Measurements from ENCODE around the gene GPR158.

Gene GPR158

GRCh38 chr10:25390733-25391132, 215.9 kb downstream of the GPR158 start:
- H3K27me3 Mint-ChIP-seq = no peaks in the 10 kb centered on the region
- peaks cover 20% of the 10 kb centered on the region for H3K9me3 Mint-ChIP-seq
- no peak for ATAC-seq (replicated peaks; ENCODE audit: extremely low read depth, poor library complexity, severe bottlenecking)
- no peaks in the 10 kb centered on the region for H3K4me1 Mint-ChIP-seq
- H3K27ac Mint-ChIP-seq (ENCODE audit: low read depth) = no peak overlapping the region
- H3K36me3 Mint-ChIP-seq (ENCODE audit: insufficient read depth) = no peaks in the 10 kb centered on the region
- no peak overlapping the region for H3K4me3 Mint-ChIP-seq
- DNase-seq (ENCODE audit: low spot score in 2 of 2) = no peak

GRCh38 chr10:25392132-25392531, 217.3 kb downstream of the GPR158 start:
- DNase-seq (ENCODE audit: low spot score in 2 of 2) (no peak), ATAC-seq (replicated peaks; ENCODE audit: extremely low read depth, poor library complexity, severe bottlenecking) (no peak)
- no peaks in the 10 kb centered on the region for H3K27me3 Mint-ChIP-seq
- no peaks in the 10 kb centered on the region for H3K4me1 Mint-ChIP-seq
- no peaks in the 10 kb centered on the region for H3K36me3 Mint-ChIP-seq (ENCODE audit: insufficient read depth)
- H3K27ac Mint-ChIP-seq (ENCODE audit: low read depth) = no peak overlapping the region
- H3K4me3 Mint-ChIP-seq = no peak overlapping the region
- peaks cover 20% of the 10 kb centered on the region for H3K9me3 Mint-ChIP-seq

- Mint-ChIP-seq H3K9me3 (peaks cover 25% of the 10 kb centered on the region), H3K4me1 (no peaks in the 10 kb centered on the region), H3K27ac (ENCODE audit: low read depth) (no peak overlapping the region), H3K27me3 (no peaks in the 10 kb centered on the region), H3K4me3 (no peak overlapping the region), H3K36me3 (ENCODE audit: insufficient read depth) (no peaks in the 10 kb centered on the region)
- no peak for DNase-seq (ENCODE audit: low spot score in 2 of 2)
- no peak for ATAC-seq (replicated peaks; ENCODE audit: extremely low read depth, poor library complexity, severe bottlenecking)
These were observed 218.8 kb downstream of the GPR158 start for GRCh38 chr10:25393621-25394020.

- Mint-ChIP-seq H3K27me3 (no peaks in the 10 kb centered on the region), H3K36me3 (ENCODE audit: insufficient read depth) (no peaks in the 10 kb centered on the region), H3K4me1 (no peaks in the 10 kb centered on the region), H3K4me3 (no peak overlapping the region), H3K9me3 (peaks cover 13% of the 10 kb centered on the region), H3K27ac (ENCODE audit: low read depth) (no peak overlapping the region)
- DNase-seq (ENCODE audit: low spot score in 2 of 2) (no peak), ATAC-seq (replicated peaks; ENCODE audit: extremely low read depth, poor library complexity, severe bottlenecking) (no peak)
These were observed 223.9 kb downstream of the GPR158 start for GRCh38 chr10:25398680-25399079.

- Mint-ChIP-seq H3K27me3 (no peaks in the 10 kb centered on the region), H3K4me3 (no peak overlapping the region), H3K27ac (ENCODE audit: low read depth) (no peak overlapping the region), H3K9me3 (peaks cover 6% of the 10 kb centered on the region), H3K4me1 (no peaks in the 10 kb centered on the region), H3K36me3 (ENCODE audit: insufficient read depth) (no peaks in the 10 kb centered on the region)
- no peak for DNase-seq (ENCODE audit: low spot score in 2 of 2)
- ATAC-seq (replicated peaks; ENCODE audit: extremely low read depth, poor library complexity, severe bottlenecking) = no peak
These were observed 231.1 kb downstream of the GPR158 start for GRCh38 chr10:25405871-25406270.

- DNase-seq (ENCODE audit: low spot score in 2 of 2) (no peak), ATAC-seq (replicated peaks; ENCODE audit: extremely low read depth, poor library complexity, severe bottlenecking) (no peak)
- H3K4me3 Mint-ChIP-seq = no peak overlapping the region
- peaks cover 5% of the 10 kb centered on the region for H3K9me3 Mint-ChIP-seq
- H3K27me3 Mint-ChIP-seq = no peaks in the 10 kb centered on the region
- H3K36me3 Mint-ChIP-seq (ENCODE audit: insufficient read depth) = no peaks in the 10 kb centered on the region
- H3K27ac Mint-ChIP-seq (ENCODE audit: low read depth) = no peak overlapping the region
- H3K4me1 Mint-ChIP-seq = no peaks in the 10 kb centered on the region
These were observed 242.8 kb downstream of the GPR158 start for GRCh38 chr10:25417611-25418010.

GRCh38 chr10:25425776-25426175, 251.0 kb downstream of the GPR158 start:
- Mint-ChIP-seq H3K27me3 (no peaks in the 10 kb centered on the region), H3K4me1 (no peaks in the 10 kb centered on the region), H3K4me3 (no peak overlapping the region), H3K27ac (ENCODE audit: low read depth) (no peak overlapping the region), H3K36me3 (ENCODE audit: insufficient read depth) (no peaks in the 10 kb centered on the region), H3K9me3 (peaks cover 15% of the 10 kb centered on the region)
- ATAC-seq (replicated peaks; ENCODE audit: extremely low read depth, poor library complexity, severe bottlenecking) = no peak
- no peak for DNase-seq (ENCODE audit: low spot score in 2 of 2)

GRCh38 chr10:25436431-25436830, 261.6 kb downstream of the GPR158 start:
- no peak overlapping the region for H3K4me3 Mint-ChIP-seq
- no peaks in the 10 kb centered on the region for H3K36me3 Mint-ChIP-seq (ENCODE audit: insufficient read depth)
- ATAC-seq (replicated peaks; ENCODE audit: extremely low read depth, poor library complexity, severe bottlenecking) = no peak
- no peaks in the 10 kb centered on the region for H3K4me1 Mint-ChIP-seq
- peaks cover 35% of the 10 kb centered on the region for H3K9me3 Mint-ChIP-seq
- H3K27ac Mint-ChIP-seq (ENCODE audit: low read depth) = no peak overlapping the region
- DNase-seq (ENCODE audit: low spot score in 2 of 2) = no peak
- H3K27me3 Mint-ChIP-seq = no peaks in the 10 kb centered on the region

GRCh38 chr10:25441270-25441669, 266.5 kb downstream of the GPR158 start:
- H3K4me3 Mint-ChIP-seq = no peak overlapping the region
- ATAC-seq (replicated peaks; ENCODE audit: extremely low read depth, poor library complexity, severe bottlenecking) = no peak

GRCh38 chr10:25444266-25444665, 269.5 kb downstream of the GPR158 start:
- Mint-ChIP-seq H3K27ac (ENCODE audit: low read depth) (no peak overlapping the region), H3K27me3 (no peaks in the 10 kb centered on the region), H3K4me1 (no peaks in the 10 kb centered on the region), H3K36me3 (ENCODE audit: insufficient read depth) (no peaks in the 10 kb centered on the region), H3K4me3 (no peak overlapping the region), H3K9me3 (peaks cover 17% of the 10 kb centered on the region)
- ATAC-seq (replicated peaks; ENCODE audit: extremely low read depth, poor library complexity, severe bottlenecking) (no peak), DNase-seq (ENCODE audit: low spot score in 2 of 2) (no peak)

More at GRCh38 chr10:25441270-25441669, 266.5 kb downstream of the GPR158 start:
- no peak for DNase-seq (ENCODE audit: low spot score in 2 of 2)
- H3K27me3 Mint-ChIP-seq = no peaks in the 10 kb centered on the region
- H3K4me1 Mint-ChIP-seq = no peaks in the 10 kb centered on the region
- H3K9me3 Mint-ChIP-seq = peaks cover 34% of the 10 kb centered on the region
- no peaks in the 10 kb centered on the region for H3K36me3 Mint-ChIP-seq (ENCODE audit: insufficient read depth)
- no peak overlapping the region for H3K27ac Mint-ChIP-seq (ENCODE audit: low read depth)

GRCh38 chr10:25451401-25451800, 276.6 kb downstream of the GPR158 start:
- ATAC-seq (replicated peaks; ENCODE audit: extremely low read depth, poor library complexity, severe bottlenecking) (no peak), DNase-seq (ENCODE audit: low spot score in 2 of 2) (no peak)
- Mint-ChIP-seq H3K27ac (ENCODE audit: low read depth) (no peak overlapping the region), H3K27me3 (no peaks in the 10 kb centered on the region), H3K4me1 (no peaks in the 10 kb centered on the region), H3K4me3 (no peak overlapping the region), H3K36me3 (ENCODE audit: insufficient read depth) (no peaks in the 10 kb centered on the region), H3K9me3 (peaks cover 24% of the 10 kb centered on the region)

- Mint-ChIP-seq H3K36me3 (ENCODE audit: insufficient read depth) (no peaks in the 10 kb centered on the region), H3K9me3 (peaks cover 24% of the 10 kb centered on the region), H3K27me3 (no peaks in the 10 kb centered on the region), H3K4me3 (no peak overlapping the region), H3K27ac (ENCODE audit: low read depth) (no peak overlapping the region), H3K4me1 (no peaks in the 10 kb centered on the region)
- DNase-seq (ENCODE audit: low spot score in 2 of 2) = no peak
- no peak for ATAC-seq (replicated peaks; ENCODE audit: extremely low read depth, poor library complexity, severe bottlenecking)
These were observed 278.8 kb downstream of the GPR158 start for GRCh38 chr10:25453619-25454018.

- H3K9me3 Mint-ChIP-seq = peaks cover 24% of the 10 kb centered on the region
- no peaks in the 10 kb centered on the region for H3K27me3 Mint-ChIP-seq
- no peaks in the 10 kb centered on the region for H3K36me3 Mint-ChIP-seq (ENCODE audit: insufficient read depth)
- no peak overlapping the region for H3K27ac Mint-ChIP-seq (ENCODE audit: low read depth)
- no peak for DNase-seq (ENCODE audit: low spot score in 2 of 2)
- no peaks in the 10 kb centered on the region for H3K4me1 Mint-ChIP-seq
- no peak for ATAC-seq (replicated peaks; ENCODE audit: extremely low read depth, poor library complexity, severe bottlenecking)
- no peak overlapping the region for H3K4me3 Mint-ChIP-seq
These were observed 281.3 kb downstream of the GPR158 start for GRCh38 chr10:25455980-25456567.

- Mint-ChIP-seq H3K4me3 (no peak overlapping the region), H3K27me3 (no peaks in the 10 kb centered on the region), H3K4me1 (no peaks in the 10 kb centered on the region), H3K9me3 (peaks cover 33% of the 10 kb centered on the region), H3K36me3 (ENCODE audit: insufficient read depth) (no peaks in the 10 kb centered on the region), H3K27ac (ENCODE audit: low read depth) (no peak overlapping the region)
- ATAC-seq (replicated peaks; ENCODE audit: extremely low read depth, poor library complexity, severe bottlenecking) (no peak), DNase-seq (ENCODE audit: low spot score in 2 of 2) (no peak)
These were observed 282.8 kb downstream of the GPR158 start for GRCh38 chr10:25457552-25457951.
